Progenitor cell of endocrine pancreas (in vitro differentiated cells): ENCODE results near the gene CCDC185. TPM values are rescaled to one million over a fixed set of nuclear protein-coding genes. Genes with fewer than 3 reads are reported as not detected.

Experiments
- DNase-seq: peaks from one replicate; pipeline ENCODE4 v3.0.0; 2021; ENCODE audit warnings: low spot score; ENCODE audit not compliant: unreplicated experiment
- H3K27ac Mint-ChIP-seq: 2 replicates; pipeline ENCODE4 v1.8.0; 2021; ENCODE audit warnings: mild to moderate bottlenecking, moderate library complexity, mixed read lengths
- H3K27me3 Mint-ChIP-seq: 2 replicates; pipeline ENCODE4 v1.8.0; 2021; ENCODE audit warnings: mixed read lengths
- H3K36me3 Mint-ChIP-seq: 2 replicates; pipeline ENCODE4 v1.8.0; 2022; ENCODE audit warnings: mixed read lengths; ENCODE audit not compliant: insufficient read depth
- H3K4me1 Mint-ChIP-seq: 2 replicates; pipeline ENCODE4 v1.8.0; 2021; ENCODE audit warnings: low read depth, mixed read lengths
- H3K4me3 Mint-ChIP-seq: 2 replicates; pipeline ENCODE4 v1.8.0; 2021; ENCODE audit warnings: low read depth, mild to moderate bottlenecking, moderate library complexity, mixed read lengths
- H3K9me3 Mint-ChIP-seq: 2 replicates; pipeline ENCODE4 v1.8.0; 2021; ENCODE audit warnings: low read depth, mixed read lengths
- CTCF ChIP-seq: fragments of 200-600 bp; sonication (generic); IDR thresholded peaks from one replicate; pipeline ENCODE4 v1.5.0; 2021; ENCODE audit warnings: antibody characterized with exemption, mild to moderate bottlenecking; ENCODE audit not compliant: unreplicated experiment
- total RNA-seq: library from RNA; stranded (reverse); gene quantifications from 2 replicates; pipeline ENCODE4 v1.2.1, GENCODE V29; 2021

Gene CCDC185
- total RNA-seq, 1 donor from 2014 or later: not detected

GRCh38 chr1:223426936-223427335 lies 33.7 kb downstream of the CCDC185 start:
- Mint-ChIP-seq H3K27me3 (peaks cover 8% of the 10 kb centered on the region), H3K27ac (no peak overlapping the region), H3K36me3 (no peaks in the 10 kb centered on the region), H3K4me3 (no peak overlapping the region), H3K9me3 (peaks cover 11% of the 10 kb centered on the region), H3K4me1 (peaks cover 13% of the 10 kb centered on the region)
- TF ChIP-seq CTCF: no peak
- DNase-seq: no peak

GRCh38 chr1:223429313-223429731 lies 36.1 kb downstream of the CCDC185 start:
- Mint-ChIP-seq H3K9me3 (peaks cover 6% of the 10 kb centered on the region), H3K4me3 (no peak overlapping the region), H3K27ac (no peak overlapping the region)

GRCh38 chr1:223429821-223430220 lies 36.6 kb downstream of the CCDC185 start:
- no peak overlapping the region for H3K4me3 Mint-ChIP-seq

More at GRCh38 chr1:223429313-223429731, 36.1 kb downstream of the CCDC185 start:
- TF ChIP-seq CTCF: no peak
- no peaks in the 10 kb centered on the region for H3K36me3 Mint-ChIP-seq
- peaks cover 8% of the 10 kb centered on the region for H3K27me3 Mint-ChIP-seq
- H3K4me1 Mint-ChIP-seq: peaks cover 2% of the 10 kb centered on the region
- DNase-seq: no peak

GRCh38 chr1:223430236-223430635 lies 37.0 kb downstream of the CCDC185 start:
- peaks cover 8% of the 10 kb centered on the region for H3K27me3 Mint-ChIP-seq
- peaks cover 6% of the 10 kb centered on the region for H3K9me3 Mint-ChIP-seq
- H3K4me1 Mint-ChIP-seq: peaks cover 2% of the 10 kb centered on the region
- DNase-seq: no peak
- no peaks in the 10 kb centered on the region for H3K36me3 Mint-ChIP-seq
- no peak overlapping the region for H3K4me3 Mint-ChIP-seq
- no peak for TF ChIP-seq CTCF
- no peak overlapping the region for H3K27ac Mint-ChIP-seq

More at GRCh38 chr1:223429821-223430220, 36.6 kb downstream of the CCDC185 start:
- no peak for DNase-seq
- Mint-ChIP-seq H3K36me3 (no peaks in the 10 kb centered on the region), H3K27me3 (peaks cover 8% of the 10 kb centered on the region), H3K27ac (no peak overlapping the region), H3K9me3 (peaks cover 6% of the 10 kb centered on the region), H3K4me1 (peaks cover 2% of the 10 kb centered on the region)
- no peak for TF ChIP-seq CTCF

GRCh38 chr1:223437151-223437550 lies 43.9 kb downstream of the CCDC185 start:
- TF ChIP-seq CTCF: no peak
- Mint-ChIP-seq H3K27ac (no peak overlapping the region), H3K4me3 (no peak overlapping the region), H3K4me1 (no peaks in the 10 kb centered on the region), H3K9me3 (no peaks in the 10 kb centered on the region), H3K27me3 (peaks cover 12% of the 10 kb centered on the region), H3K36me3 (no peaks in the 10 kb centered on the region)
- DNase-seq: no peak
